PC-9 (cell line): ENCODE results near the gene UQCC5. TPM values are rescaled to one million over a fixed set of nuclear protein-coding genes. Genes with fewer than 3 reads are reported as not detected.

Experiments used
- BruUV-seq: library from RNA; stranded (reverse); fragments of 400-500 nt; replicated peaks from 2 replicates; lab custom pipeline; 2021; lab: Mats Ljungman, UMichigan
- CTCF ChIA-PET: fragments of 300-600 bp; sonication (Branson Sonifier 250); formaldehyde crosslinking; loops from one replicate; lab custom pipeline; 2022; ENCODE audit warnings: antibody characterized with exemption; lab: Charles Lee
- POLR2A ChIA-PET: fragments of 300-600 bp; sonication (Branson Sonifier 250); formaldehyde crosslinking; loops from one replicate; lab custom pipeline; 2022; ENCODE audit warnings: antibody characterized with exemption; ENCODE audit not compliant: unreplicated experiment; lab: Charles Lee
- DNase-seq, 2 experiments: peaks; one replicate each; pipeline versions ENCODE4 v3.0.0 to v3.0.0-alpha.2; 2015 to 2022; ENCODE audit warnings: mixed read lengths in 1 of 2
- H2AFZ ChIP-seq: fragments of 200-600 bp; sonication (generic); 2 replicates; pipeline ENCODE4 v1.8.1; 2017; ENCODE audit warnings: antibody characterized with exemption
- H3F3A ChIP-seq: fragments of 200-600 bp; sonication (generic); 2 replicates; pipeline ENCODE4 v1.8.1; 2017; ENCODE audit warnings: antibody characterized with exemption, mild to moderate bottlenecking, low read depth; ENCODE audit not compliant: insufficient read depth
- H3K27ac ChIP-seq: fragments of 200-600 bp; sonication (generic); 2 replicates; pipeline ENCODE4 v1.6.1; 2016; ENCODE audit warnings: mixed run types
- H3K27me3 ChIP-seq: fragments of 200-600 bp; sonication (generic); 2 replicates; pipeline ENCODE4 v1.6.1; 2016; ENCODE audit warnings: low read depth, mixed run types; ENCODE audit not compliant: insufficient read depth
- H3K36me3 ChIP-seq: fragments of 200-600 bp; sonication (generic); 2 replicates; pipeline ENCODE4 v1.6.1; 2016; ENCODE audit warnings: low read depth, mixed run types
- H3K4me1 ChIP-seq: fragments of 200-600 bp; sonication (generic); replicated peaks from 2 replicates; pipeline ENCODE4 v1.6.1; 2016; ENCODE audit warnings: mixed run types; ENCODE audit not compliant: insufficient read depth
- H3K4me2 ChIP-seq: fragments of 200-600 bp; sonication (generic); 2 replicates; pipeline ENCODE4 v1.6.1; 2017; ENCODE audit warnings: mixed run types
- H3K4me3 ChIP-seq: fragments of 200-600 bp; sonication (generic); 2 replicates; pipeline ENCODE4 v1.6.1; 2016; ENCODE audit warnings: mixed run types
- H3K79me2 ChIP-seq: fragments of 200-600 bp; sonication (generic); 2 replicates; pipeline ENCODE4 v1.6.1; 2017; ENCODE audit warnings: low read depth, mixed run types
- H3K9me2 ChIP-seq: fragments of 200-600 bp; sonication (generic); 2 replicates; pipeline ENCODE4 v1.8.1; 2017; ENCODE audit warnings: mild to moderate bottlenecking; ENCODE audit not compliant: insufficient read depth
- H3K9me3 ChIP-seq: fragments of 200-600 bp; sonication (generic); 2 replicates; pipeline ENCODE4 v1.8.1; 2016; ENCODE audit warnings: low read depth; ENCODE audit not compliant: insufficient read depth
- H4K20me1 ChIP-seq: fragments of 200-600 bp; sonication (generic); 2 replicates; pipeline ENCODE4 v1.8.1; 2017; ENCODE audit not compliant: insufficient read depth
- CTCF ChIP-seq: fragments of 200-600 bp; sonication (generic); conservative IDR thresholded peaks from 2 replicates; pipeline ENCODE4 v1.6.1; 2017; ENCODE audit warnings: mixed run types, antibody characterized with exemption, mild to moderate bottlenecking, moderate library complexity
- EZH2 ChIP-seq: fragments of 200-600 bp; sonication (generic); IDR thresholded peaks from 2 replicates; pipeline ENCODE4 v1.8.0; 2017; ENCODE audit warnings: antibody characterized with exemption, low read depth
- intact Hi-C: fragments of 100-400 bp; cut with micrococcal nuclease; formaldehyde crosslinking; loops from one replicate; pipeline ENCODE4 v1.10.0; 2022; ENCODE audit not compliant: unreplicated experiment
- total RNA-seq: library from RNA; stranded (reverse); gene quantifications from 2 replicates; pipeline ENCODE4 v1.2.3, GENCODE V29; 2021

The UQCC5 gene
- total RNA-seq, 1 experiment from 2014 or later: 13.3 TPM

GRCh38 chr3:52504977-52505376 lies 31.4 kb upstream of the UQCC5 start:
- H3K9me3 ChIP-seq: no peaks in the 10 kb centered on the region
- intact Hi-C loops: no loop called here
- TF ChIP-seq CTCF (no peak), EZH2 (no peak)

GRCh38 chr3:52506266-52506966 lies 30.0 kb upstream of the UQCC5 start:
- DNase-seq: no peak
- BruUV-seq: no TSS peak
- H4K20me1 ChIP-seq: no peaks in the 10 kb centered on the region
- no peak overlapping the region for H3K4me2 ChIP-seq
- no peaks in the 10 kb centered on the region for H3F3A ChIP-seq
- H2AFZ ChIP-seq: no peak overlapping the region
- no peaks in the 10 kb centered on the region for H3K36me3 ChIP-seq
- no peaks in the 10 kb centered on the region for H3K27me3 ChIP-seq
- H3K27ac ChIP-seq: no peak overlapping the region
- no peak overlapping the region for H3K4me3 ChIP-seq
- ChIA-PET CTCF (no interaction called here), POLR2A (no interaction called here)
- H3K9me3 ChIP-seq: no peaks in the 10 kb centered on the region
- H3K9me2 ChIP-seq: no peaks in the 10 kb centered on the region
- no peaks in the 10 kb centered on the region for H3K79me2 ChIP-seq
- TF ChIP-seq CTCF (no peak), EZH2 (no peak)
- peaks cover 12% of the 10 kb centered on the region; the same call in 1 of the 2 replicates for H3K4me1 ChIP-seq
- intact Hi-C loops: no loop called here

More at GRCh38 chr3:52504977-52505376, 31.4 kb upstream of the UQCC5 start:
- BruUV-seq: no TSS peak
- no peaks in the 10 kb centered on the region for H3K27me3 ChIP-seq
- no peaks in the 10 kb centered on the region for H3F3A ChIP-seq
- no peaks in the 10 kb centered on the region for H3K36me3 ChIP-seq
- peaks cover 12% of the 10 kb centered on the region; the same call in 1 of the 2 replicates for H3K4me1 ChIP-seq
- CTCF ChIA-PET: no interaction called here
- POLR2A ChIA-PET: no interaction called here
- H3K4me2 ChIP-seq: no peak overlapping the region
- no peaks in the 10 kb centered on the region for H3K79me2 ChIP-seq
- H3K9me2 ChIP-seq: no peaks in the 10 kb centered on the region
- no peak overlapping the region for H3K27ac ChIP-seq
- no peak overlapping the region for H2AFZ ChIP-seq
- H4K20me1 ChIP-seq: no peaks in the 10 kb centered on the region
- no peak overlapping the region for H3K4me3 ChIP-seq
- no peak for DNase-seq

GRCh38 chr3:52507359-52507758 lies 29.0 kb upstream of the UQCC5 start:
- Histone ChIP-seq H3K79me2 (no peaks in the 10 kb centered on the region), H3K4me2 (no peak overlapping the region), H3K4me3 (no peak overlapping the region), H4K20me1 (no peaks in the 10 kb centered on the region), H3K4me1 (peaks cover 12% of the 10 kb centered on the region; the same call in 1 of the 2 replicates), H3F3A (no peaks in the 10 kb centered on the region), H3K27ac (no peak overlapping the region), H3K9me2 (no peaks in the 10 kb centered on the region), H3K36me3 (no peaks in the 10 kb centered on the region), H3K9me3 (no peaks in the 10 kb centered on the region), H2AFZ (no peak overlapping the region), H3K27me3 (no peaks in the 10 kb centered on the region)
- DNase-seq: peak; percentile 55 to 68
- intact Hi-C loops: no loop called here
- TF ChIP-seq EZH2: no peak
- no peak for TF ChIP-seq CTCF
- CTCF ChIA-PET: no interaction called here
- no TSS peak for BruUV-seq
- POLR2A ChIA-PET: no interaction called here
